Choroid plexus epithelial cell (primary cell): ENCODE measurements around the gene CDK5RAP1.

Source experiments
- DNase-seq: peaks from one replicate; pipeline ENCODE4 v3.0.0-alpha.2; 2010; ENCODE audit warnings: low read depth
- H3K4me3 ChIP-seq: 2 replicates; pipeline ENCODE4 v1.5.1; 2011; ENCODE audit warnings: low read depth, mild to moderate bottlenecking, control low read depth, low read length, moderate library complexity
- TF ChIP-seq, protein P1 (sequence below): conservative IDR thresholded peaks from 2 replicates; pipeline ENCODE4 v1.5.1; 2011; ENCODE audit warnings: low read depth, mild to moderate bottlenecking, control low read depth, inconsistent platforms, low read length, moderate library complexity

The CDK5RAP1 gene

DNA sequence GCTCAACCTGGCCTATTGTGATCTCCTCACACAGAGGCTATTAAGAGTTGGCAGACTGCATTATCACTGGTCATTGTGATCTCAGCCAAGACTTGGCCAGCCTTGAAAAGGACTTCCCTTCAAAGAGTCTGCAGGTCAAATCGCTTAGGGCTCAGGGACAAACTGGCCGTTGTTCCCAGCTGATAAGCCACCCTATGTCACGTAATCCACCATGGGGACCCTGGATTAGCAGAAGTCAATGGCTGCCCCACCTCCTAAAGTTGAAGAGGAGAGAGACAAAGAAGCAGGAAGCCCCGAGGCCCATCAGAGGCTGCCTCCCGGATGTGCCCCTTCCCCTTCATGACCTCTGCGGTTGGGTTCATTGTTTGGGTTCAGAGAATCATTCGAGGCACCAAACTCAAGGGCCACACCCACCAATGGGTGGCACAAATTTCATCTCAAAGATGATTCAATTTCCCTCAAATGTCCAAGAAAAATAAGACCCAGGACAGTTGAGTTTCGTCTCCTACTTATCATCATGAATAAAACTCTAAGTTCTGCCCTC, 61.7 kb downstream of the CDK5RAP1 start:
- TF ChIP-seq, protein P1, sequence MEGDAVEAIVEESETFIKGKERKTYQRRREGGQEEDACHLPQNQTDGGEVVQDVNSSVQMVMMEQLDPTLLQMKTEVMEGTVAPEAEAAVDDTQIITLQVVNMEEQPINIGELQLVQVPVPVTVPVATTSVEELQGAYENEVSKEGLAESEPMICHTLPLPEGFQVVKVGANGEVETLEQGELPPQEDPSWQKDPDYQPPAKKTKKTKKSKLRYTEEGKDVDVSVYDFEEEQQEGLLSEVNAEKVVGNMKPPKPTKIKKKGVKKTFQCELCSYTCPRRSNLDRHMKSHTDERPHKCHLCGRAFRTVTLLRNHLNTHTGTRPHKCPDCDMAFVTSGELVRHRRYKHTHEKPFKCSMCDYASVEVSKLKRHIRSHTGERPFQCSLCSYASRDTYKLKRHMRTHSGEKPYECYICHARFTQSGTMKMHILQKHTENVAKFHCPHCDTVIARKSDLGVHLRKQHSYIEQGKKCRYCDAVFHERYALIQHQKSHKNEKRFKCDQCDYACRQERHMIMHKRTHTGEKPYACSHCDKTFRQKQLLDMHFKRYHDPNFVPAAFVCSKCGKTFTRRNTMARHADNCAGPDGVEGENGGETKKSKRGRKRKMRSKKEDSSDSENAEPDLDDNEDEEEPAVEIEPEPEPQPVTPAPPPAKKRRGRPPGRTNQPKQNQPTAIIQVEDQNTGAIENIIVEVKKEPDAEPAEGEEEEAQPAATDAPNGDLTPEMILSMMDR = no peak
- DNase-seq = no peak
- no peak overlapping the region for H3K4me3 ChIP-seq

- TF ChIP-seq, protein P1 = no peak
- no peak for DNase-seq
Observed at GRCh38 chr20:33338467-33339258, 62.7 kb downstream of the CDK5RAP1 start.

DNA sequence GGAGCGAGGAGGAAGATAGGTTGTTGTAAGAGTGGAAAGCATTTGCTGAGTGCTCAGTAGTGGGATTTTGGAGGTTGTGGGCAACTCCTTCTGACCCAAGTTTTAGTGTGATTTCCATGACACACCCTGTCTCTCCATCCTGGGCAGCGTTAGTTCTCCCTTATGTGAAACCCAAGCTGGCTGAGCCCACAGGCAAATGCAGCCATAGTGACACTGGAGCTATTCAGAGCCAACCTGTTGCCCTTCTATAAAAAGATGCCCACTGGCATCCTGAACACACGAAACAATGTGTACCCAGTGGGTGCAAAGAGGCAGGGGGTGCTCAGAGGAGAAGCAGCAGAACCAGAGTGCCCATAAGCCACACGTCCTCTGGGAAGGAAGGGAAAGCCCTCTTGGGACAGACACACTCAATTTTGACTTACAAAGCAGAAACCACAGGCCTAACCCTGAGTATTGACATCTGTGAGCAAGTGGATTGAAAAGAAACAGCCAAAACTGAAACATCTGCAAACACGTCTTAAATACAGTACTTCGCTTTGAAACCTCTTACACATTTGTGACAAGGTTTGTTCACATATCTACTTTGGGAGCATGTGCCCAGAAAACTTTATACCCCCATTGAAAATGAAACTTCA, 63.7 kb downstream of the CDK5RAP1 start:
- TF ChIP-seq, protein P1 = no peak
- no peak for DNase-seq
- H3K4me3 ChIP-seq = no peak overlapping the region

More at GRCh38 chr20:33338467-33339258, 62.7 kb downstream of the CDK5RAP1 start:
- no peak overlapping the region for H3K4me3 ChIP-seq

- TF ChIP-seq, protein P1 = peak; percentile 11
- DNase-seq = peak; percentile 10
- no peak overlapping the region for H3K4me3 ChIP-seq
Observed at GRCh38 chr20:33337119-33337518, 64.2 kb downstream of the CDK5RAP1 start.

GRCh38 chr20:33336375-33336774, 64.9 kb downstream of the CDK5RAP1 start:
- no peak overlapping the region for H3K4me3 ChIP-seq
- no peak for DNase-seq
- TF ChIP-seq, protein P1 = no peak

GRCh38 chr20:33334111-33334510, 67.2 kb downstream of the CDK5RAP1 start:
- no peak overlapping the region for H3K4me3 ChIP-seq
- TF ChIP-seq, protein P1 = no peak
- no peak for DNase-seq
